Measurements from ENCODE around the gene PSMA6. TPM values are rescaled to one million over a fixed set of nuclear protein-coding genes. Genes with fewer than 3 reads are reported as not detected.
"Not testable (repeated sequence)": the region's sequence is repeated elsewhere in the genome, so short reads cannot be mapped to it uniquely, and the experiment has no call there.

Gene PSMA6
- total RNA-seq, 1 donor from 2014 or later, result 137 TPM

- DNase-seq (ENCODE audit: low spot score), result no peak
- no peaks in the 10 kb centered on the region for H3K9me3 Mint-ChIP-seq (ENCODE audit: low read depth)
Observed at GRCh38 chr14:35247777-35248475, 44.3 kb upstream of the PSMA6 start.

GRCh38 chr14:35248476-35248788, 43.8 kb upstream of the PSMA6 start:
- no peak overlapping the region for H3K27ac Mint-ChIP-seq (ENCODE audit: unreplicated experiment)
- no peaks in the 10 kb centered on the region for H3K9me3 Mint-ChIP-seq (ENCODE audit: low read depth)
- TF ChIP-seq, protein P1, sequence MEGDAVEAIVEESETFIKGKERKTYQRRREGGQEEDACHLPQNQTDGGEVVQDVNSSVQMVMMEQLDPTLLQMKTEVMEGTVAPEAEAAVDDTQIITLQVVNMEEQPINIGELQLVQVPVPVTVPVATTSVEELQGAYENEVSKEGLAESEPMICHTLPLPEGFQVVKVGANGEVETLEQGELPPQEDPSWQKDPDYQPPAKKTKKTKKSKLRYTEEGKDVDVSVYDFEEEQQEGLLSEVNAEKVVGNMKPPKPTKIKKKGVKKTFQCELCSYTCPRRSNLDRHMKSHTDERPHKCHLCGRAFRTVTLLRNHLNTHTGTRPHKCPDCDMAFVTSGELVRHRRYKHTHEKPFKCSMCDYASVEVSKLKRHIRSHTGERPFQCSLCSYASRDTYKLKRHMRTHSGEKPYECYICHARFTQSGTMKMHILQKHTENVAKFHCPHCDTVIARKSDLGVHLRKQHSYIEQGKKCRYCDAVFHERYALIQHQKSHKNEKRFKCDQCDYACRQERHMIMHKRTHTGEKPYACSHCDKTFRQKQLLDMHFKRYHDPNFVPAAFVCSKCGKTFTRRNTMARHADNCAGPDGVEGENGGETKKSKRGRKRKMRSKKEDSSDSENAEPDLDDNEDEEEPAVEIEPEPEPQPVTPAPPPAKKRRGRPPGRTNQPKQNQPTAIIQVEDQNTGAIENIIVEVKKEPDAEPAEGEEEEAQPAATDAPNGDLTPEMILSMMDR (IDR thresholded peaks at IDR 0.05), result no peak
- no peak for DNase-seq (ENCODE audit: low spot score)
- no peaks in the 10 kb centered on the region for H3K27me3 Mint-ChIP-seq (ENCODE audit: low read depth)
- no peak overlapping the region for H3K4me3 Mint-ChIP-seq (ENCODE audit: unreplicated experiment)
- H3K4me1 Mint-ChIP-seq (ENCODE audit: low read depth), result peaks cover 9% of the 10 kb centered on the region
- H3K36me3 Mint-ChIP-seq (ENCODE audit: low read depth), result peaks cover 3% of the 10 kb centered on the region

More at GRCh38 chr14:35247777-35248475, 44.3 kb upstream of the PSMA6 start:
- peaks cover 10% of the 10 kb centered on the region for H3K4me1 Mint-ChIP-seq (ENCODE audit: low read depth)
- H3K4me3 Mint-ChIP-seq (ENCODE audit: unreplicated experiment), result no peak overlapping the region
- H3K27me3 Mint-ChIP-seq (ENCODE audit: low read depth), result no peaks in the 10 kb centered on the region
- TF ChIP-seq, protein P1 (IDR thresholded peaks at IDR 0.05), result no peak
- no peak overlapping the region for H3K27ac Mint-ChIP-seq (ENCODE audit: unreplicated experiment)
- H3K36me3 Mint-ChIP-seq (ENCODE audit: low read depth), result peaks cover 3% of the 10 kb centered on the region

GRCh38 chr14:35250319-35250718, 41.9 kb upstream of the PSMA6 start:
- TF ChIP-seq, protein P1 (IDR thresholded peaks at IDR 0.05), result no peak
- Mint-ChIP-seq H3K27ac (ENCODE audit: unreplicated experiment) (no peak overlapping the region), H3K27me3 (ENCODE audit: low read depth) (no peaks in the 10 kb centered on the region), H3K4me3 (ENCODE audit: unreplicated experiment) (no peak overlapping the region), H3K9me3 (ENCODE audit: low read depth) (no peaks in the 10 kb centered on the region), H3K36me3 (ENCODE audit: low read depth) (peaks cover 6% of the 10 kb centered on the region), H3K4me1 (ENCODE audit: low read depth) (peaks cover 9% of the 10 kb centered on the region)
- no peak for DNase-seq (ENCODE audit: low spot score)

GRCh38 chr14:35252451-35252868, 39.7 kb upstream of the PSMA6 start:
- TF ChIP-seq, protein P1 (IDR thresholded peaks at IDR 0.05), result no peak
- peaks cover 8% of the 10 kb centered on the region for H3K4me1 Mint-ChIP-seq (ENCODE audit: low read depth)
- no peak overlapping the region for H3K27ac Mint-ChIP-seq (ENCODE audit: unreplicated experiment)
- H3K36me3 Mint-ChIP-seq (ENCODE audit: low read depth), result peaks cover 3% of the 10 kb centered on the region
- no peaks in the 10 kb centered on the region for H3K9me3 Mint-ChIP-seq (ENCODE audit: low read depth)
- no peak overlapping the region for H3K4me3 Mint-ChIP-seq (ENCODE audit: unreplicated experiment)
- DNase-seq (ENCODE audit: low spot score), result no peak
- no peaks in the 10 kb centered on the region for H3K27me3 Mint-ChIP-seq (ENCODE audit: low read depth)

DNA sequence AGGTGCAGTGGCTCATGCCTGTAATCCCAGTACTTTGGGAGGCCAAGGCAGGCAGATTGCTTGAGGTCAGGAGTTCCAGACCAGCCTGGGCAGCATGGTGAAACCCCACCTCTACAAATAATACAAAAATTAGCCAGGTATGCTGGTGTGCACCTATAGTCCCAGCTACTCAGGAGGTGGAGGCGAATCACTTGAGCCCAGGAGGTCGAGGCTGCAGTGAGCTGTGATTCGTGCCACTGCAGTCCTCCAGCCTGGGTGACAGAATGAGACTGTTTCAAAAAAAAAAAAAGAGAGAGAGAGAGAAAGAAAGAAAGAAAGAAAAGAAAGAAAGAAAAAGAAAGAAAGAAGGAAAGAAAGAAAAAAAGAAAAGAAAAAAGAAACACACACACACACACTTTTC, 39.1 kb upstream of the PSMA6 start:
- H3K9me3 Mint-ChIP-seq (ENCODE audit: low read depth); DNase-seq (ENCODE audit: low spot score); H3K27me3 Mint-ChIP-seq (ENCODE audit: low read depth); H3K27ac Mint-ChIP-seq (ENCODE audit: unreplicated experiment); H3K4me1 Mint-ChIP-seq (ENCODE audit: low read depth); H3K4me3 Mint-ChIP-seq (ENCODE audit: unreplicated experiment); H3K36me3 Mint-ChIP-seq (ENCODE audit: low read depth): not testable (repeated sequence)

GRCh38 chr14:35254034-35254622, 38.1 kb upstream of the PSMA6 start:
- DNase-seq (ENCODE audit: low spot score); H3K9me3 Mint-ChIP-seq (ENCODE audit: low read depth); H3K36me3 Mint-ChIP-seq (ENCODE audit: low read depth); H3K4me3 Mint-ChIP-seq (ENCODE audit: unreplicated experiment); H3K27me3 Mint-ChIP-seq (ENCODE audit: low read depth); H3K27ac Mint-ChIP-seq (ENCODE audit: unreplicated experiment): not testable (repeated sequence)
- H3K4me1 Mint-ChIP-seq (ENCODE audit: low read depth), result peaks cover 10% of the 10 kb centered on the region
